GM19328 (cell line): ENCODE data around the gene SRGAP2C.
"Not testable (repeated sequence)": the region's sequence is repeated elsewhere in the genome, so short reads cannot be mapped to it uniquely, and the experiment has no call there.

Experiments
- ATAC-seq: cut with Tn5 transposase; IDR thresholded peaks from one replicate; pipeline ENCODE4 v1.9.1; 2021; ENCODE audit warnings: mild to moderate bottlenecking, moderate library complexity; ENCODE audit not compliant: unreplicated experiment

Gene SRGAP2C

DNA sequence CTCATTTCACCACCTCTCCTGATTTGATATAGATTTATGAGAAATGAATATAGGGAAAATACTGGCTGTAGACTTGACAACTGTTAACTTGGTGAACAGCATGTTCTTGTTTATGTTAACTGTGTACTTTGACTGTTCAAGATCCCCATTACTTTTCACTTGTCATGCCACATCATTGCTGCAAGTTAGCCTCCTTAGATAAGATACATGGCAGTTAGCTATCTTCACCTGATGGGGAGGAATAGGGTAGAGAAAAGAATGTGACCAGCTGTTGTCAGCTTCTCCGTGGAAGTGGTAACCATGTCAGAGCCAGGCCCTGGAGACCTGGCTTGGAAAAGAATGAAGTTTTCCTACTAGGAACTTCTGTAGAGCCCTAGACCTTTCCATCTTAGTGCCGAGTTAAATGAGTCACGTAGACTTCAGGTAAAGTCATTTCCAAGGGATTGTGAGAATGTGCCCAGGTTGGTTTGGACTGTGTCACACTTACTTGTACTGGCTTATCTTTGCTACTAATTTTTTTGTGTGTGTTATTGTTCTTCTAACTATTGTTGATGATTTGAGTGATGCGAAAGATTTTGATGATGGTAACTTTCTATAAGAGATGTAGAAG, 41.6 kb downstream of the SRGAP2C start:
- not testable (repeated sequence) for ATAC-seq

DNA sequence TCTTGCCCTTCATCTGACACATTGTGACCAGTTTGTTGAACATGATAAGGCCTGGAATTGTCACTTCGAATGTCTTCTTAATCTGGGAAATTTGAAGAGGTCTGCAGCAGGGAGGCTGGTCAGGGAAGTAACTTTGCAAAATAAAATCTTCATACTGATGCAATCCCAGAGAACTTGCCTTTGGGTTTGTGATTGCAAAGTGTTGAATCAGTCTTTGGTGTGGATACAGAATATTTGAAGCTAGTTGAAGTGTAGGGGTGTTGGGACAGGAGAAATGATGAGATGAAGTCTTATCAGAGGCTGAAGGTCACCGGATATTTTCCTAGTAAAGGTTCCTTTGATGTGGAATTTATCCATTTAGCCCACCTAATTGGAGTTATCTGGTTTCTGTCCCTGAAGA, 42.1 kb downstream of the SRGAP2C start:
- ATAC-seq = not testable (repeated sequence)

DNA sequence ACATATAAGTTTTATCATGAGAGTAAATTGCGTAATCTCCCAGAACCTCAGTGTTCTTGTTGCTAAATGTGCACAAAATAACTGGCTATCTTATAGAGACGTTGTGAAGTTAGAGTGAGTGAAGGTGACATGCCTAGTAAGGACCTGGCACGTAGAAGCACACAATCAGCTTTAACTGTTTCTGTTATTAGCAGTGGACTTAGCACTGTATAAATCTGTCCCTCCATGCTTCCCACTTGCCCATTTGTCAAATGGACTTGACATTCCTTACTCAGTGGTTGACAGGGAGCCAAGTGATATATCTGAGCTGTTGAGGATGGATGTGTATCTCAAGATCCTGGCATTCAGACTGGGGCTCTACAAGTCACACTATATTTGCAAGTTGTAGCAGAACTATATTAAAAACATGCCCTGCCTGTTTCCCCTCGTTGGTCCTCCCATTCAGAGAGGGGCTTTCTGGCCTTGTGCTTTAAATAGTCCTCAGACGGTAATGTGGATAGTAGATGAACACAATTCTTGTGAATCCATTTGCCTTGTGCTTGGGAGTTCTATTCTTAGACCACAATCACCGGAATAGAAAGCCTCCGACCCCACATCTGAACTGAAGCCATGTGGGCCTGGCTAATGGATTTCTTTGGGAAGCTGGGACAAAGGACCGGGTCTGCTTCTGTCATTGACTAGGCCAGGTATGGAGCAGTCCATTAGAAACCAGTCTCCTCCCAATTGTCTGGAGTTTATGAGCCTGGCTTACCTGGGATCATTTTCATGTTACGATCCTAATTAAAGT, 43.0 kb downstream of the SRGAP2C start:
- not testable (repeated sequence) for ATAC-seq

DNA sequence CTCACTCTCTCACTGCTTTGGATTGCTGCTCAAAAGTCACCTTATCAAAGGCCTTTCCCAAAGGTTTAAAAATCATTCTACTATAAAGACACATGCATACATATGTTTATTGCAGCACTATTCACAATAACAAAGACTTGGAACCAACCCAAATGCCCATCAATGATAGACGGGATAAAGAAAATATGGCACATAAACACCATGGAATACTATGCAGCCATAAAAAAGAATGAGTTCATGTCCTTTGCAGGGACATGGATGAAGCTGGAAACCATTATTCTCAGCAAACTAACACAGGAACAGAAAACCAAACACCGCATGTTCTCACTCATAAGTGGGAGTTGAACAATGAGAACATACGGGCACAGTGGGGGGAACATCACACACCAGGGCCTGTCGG, 45.9 kb downstream of the SRGAP2C start:
- ATAC-seq = not testable (repeated sequence)

DNA sequence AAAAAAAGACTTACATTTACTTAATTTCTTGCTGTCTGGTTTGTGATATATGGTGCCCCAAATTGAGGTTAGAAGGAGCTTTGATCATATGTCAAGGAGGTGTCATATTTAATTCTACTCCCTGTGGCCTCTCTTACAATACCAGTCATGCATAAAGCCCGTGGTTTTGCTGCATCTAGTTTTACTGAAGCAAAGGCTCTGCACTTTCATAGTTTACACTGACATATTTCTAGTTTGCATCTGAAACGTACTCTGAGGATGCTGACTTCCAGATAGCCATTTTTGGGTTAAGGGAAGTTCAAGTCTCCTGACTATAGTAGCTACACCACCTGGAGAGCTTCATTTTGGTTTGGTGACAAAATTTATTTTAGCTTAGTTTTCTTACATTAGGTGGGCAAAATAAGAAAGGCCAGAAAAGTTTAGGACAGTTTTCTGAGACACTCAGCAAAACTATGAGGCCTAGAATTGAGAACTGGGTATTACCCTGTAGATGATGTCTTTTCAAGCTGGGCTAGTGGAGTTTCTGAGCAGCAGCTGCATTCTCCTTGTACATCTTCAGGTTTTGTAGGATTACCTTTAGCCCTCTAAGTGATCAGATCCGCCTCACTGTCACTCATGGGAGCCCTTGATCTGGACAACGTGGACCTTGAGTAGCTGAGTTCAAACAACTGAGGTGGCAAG, 47.8 kb downstream of the SRGAP2C start:
- not testable (repeated sequence) for ATAC-seq

DNA sequence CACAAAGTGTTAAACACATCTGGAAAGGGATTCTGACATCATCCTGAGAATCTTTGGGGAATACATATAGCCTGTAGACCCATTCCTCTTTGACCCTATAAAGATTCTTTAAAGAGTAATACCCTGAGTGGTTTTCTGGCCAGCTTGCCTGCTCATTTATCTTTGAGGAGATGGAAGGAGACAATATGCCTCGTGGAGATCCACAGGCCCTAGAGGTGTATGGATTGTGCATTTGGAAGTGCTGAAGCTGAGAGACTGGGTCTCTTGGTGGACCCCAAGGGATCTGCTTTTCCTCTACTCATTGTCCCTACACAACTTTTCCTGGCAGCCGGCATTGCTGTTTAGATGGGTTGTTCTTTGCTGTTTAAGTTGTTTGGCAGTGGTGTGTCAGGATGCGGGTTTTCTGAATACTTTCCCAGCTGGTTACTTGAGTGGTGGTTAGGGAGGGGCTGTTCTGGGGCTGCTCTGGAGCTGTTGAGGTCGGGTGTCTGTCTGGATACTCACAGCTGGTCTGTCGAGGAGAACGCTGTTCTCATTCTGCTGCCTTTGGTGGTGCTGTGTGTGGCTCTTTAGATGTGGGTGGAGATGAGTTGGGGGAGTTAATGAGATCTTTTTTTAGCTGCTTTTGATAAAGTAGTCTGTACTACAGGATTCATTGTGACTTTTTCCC, 49.5 kb downstream of the SRGAP2C start:
- not testable (repeated sequence) for ATAC-seq

DNA sequence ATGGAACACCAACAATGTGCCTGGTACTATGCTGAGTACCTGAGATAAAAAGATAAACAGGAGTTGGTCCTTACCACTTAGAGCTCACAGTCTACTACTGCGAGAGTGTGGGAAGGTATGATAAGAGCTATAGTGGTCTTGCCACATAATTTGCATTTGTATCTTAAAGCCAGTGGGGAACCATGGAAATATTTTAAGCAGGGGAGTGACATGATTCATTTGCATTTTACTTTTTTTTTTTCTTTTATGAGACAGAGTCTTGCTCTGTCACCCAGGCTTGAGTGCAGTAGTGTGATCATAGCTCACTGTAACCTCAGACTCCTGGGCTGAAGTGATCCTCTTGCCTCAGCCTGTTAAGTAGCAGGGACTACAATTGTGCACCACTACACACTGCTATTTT, 53.6 kb downstream of the SRGAP2C start:
- ATAC-seq = peak; percentile 95

DNA sequence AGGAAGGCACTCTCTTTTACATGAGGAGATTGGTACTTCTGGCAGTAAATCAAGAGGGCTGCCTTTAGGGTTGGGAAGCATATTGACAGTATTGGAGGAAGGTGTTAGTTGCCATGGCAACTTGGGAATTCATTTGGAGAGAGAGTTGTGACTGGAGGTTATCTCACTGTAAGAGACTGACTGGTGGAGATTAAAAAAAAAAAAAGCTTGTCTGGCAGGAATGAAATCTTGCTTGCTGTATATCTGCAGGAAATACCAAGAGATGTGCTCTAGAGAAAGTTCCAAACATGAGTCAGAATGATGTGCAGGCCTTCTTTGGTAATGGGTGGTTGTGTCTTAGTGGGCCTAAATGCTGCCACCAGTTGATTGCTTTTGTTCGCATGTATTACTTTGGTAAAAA, 59.1 kb downstream of the SRGAP2C start:
- ATAC-seq = not testable (repeated sequence)

DNA sequence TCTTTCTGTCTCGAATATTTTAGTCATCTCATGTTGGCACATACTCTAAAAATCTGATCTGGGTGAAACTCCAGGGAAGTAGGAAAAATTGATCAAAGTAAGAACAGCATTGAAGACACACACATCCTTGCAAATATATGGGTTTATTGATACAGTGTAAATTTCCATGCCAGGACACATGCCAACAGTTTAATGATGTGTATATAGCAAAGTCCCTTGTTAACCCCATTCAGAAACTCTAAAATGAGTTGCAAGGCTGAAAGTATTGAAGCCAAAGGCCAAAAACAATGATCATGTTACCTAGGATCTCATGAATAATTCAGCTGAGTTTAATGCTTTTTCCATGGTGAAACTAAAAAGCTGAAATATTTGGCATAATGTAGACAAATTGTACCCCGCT, 61.6 kb downstream of the SRGAP2C start:
- not testable (repeated sequence) for ATAC-seq

DNA sequence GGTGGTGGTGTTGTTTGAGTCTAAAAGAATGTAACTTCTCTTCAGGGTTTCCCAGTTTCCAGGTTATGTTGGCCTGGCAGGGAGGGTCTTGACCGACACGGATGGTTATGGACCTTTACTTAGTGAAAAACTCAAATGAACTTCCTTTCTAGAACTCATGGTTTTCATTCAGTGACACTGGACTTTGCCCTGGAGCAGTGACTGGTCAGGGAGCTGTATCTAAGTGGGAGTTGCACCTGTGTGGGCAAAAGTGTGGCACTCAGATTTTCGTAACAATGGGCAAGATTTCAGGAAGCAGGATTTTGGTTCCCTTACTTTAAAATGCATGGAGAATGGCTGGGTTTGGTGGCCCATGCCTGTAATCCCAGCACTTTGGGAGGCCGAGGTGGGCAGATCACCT, 67.9 kb downstream of the SRGAP2C start:
- ATAC-seq = not testable (repeated sequence)

DNA sequence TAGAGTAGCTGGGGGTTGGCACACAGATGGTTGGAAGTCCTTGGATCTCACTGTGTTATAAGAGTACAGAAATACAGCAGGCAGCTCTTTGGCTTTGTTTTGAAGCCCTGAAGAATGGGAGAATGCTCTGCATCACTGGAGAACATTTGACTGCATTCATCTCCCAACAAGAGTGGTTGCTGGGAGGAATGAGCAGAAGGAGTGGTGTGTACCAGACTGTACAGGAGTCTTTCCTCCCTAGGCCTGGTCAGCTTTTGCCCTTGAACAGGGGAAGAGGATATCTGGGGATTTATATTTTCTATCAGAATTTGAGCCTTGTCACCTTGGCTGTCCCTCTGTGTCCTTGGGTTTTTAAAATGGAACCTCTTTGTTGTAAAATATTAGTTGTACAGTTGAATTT, 69.8 kb downstream of the SRGAP2C start:
- not testable (repeated sequence) for ATAC-seq

DNA sequence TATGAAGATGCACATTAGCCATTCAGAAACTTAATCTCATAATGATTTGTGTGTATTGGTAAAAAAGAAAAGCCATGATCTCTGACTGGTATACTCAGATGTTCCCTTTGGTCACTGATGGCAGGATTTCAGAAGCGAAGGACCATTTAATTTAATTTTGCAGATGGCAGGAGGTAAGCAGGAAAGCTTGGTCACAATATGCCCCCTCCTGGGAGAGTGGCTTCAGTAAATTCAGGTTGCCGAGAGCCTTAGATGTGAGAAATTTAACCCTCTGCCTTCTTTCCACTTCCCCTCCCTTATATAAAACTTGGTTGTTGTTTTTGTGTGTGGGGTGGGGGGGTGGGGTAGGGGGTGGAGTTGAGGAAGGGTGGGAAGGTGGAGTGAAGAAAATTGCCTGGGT, 72.9 kb downstream of the SRGAP2C start:
- not testable (repeated sequence) for ATAC-seq

DNA sequence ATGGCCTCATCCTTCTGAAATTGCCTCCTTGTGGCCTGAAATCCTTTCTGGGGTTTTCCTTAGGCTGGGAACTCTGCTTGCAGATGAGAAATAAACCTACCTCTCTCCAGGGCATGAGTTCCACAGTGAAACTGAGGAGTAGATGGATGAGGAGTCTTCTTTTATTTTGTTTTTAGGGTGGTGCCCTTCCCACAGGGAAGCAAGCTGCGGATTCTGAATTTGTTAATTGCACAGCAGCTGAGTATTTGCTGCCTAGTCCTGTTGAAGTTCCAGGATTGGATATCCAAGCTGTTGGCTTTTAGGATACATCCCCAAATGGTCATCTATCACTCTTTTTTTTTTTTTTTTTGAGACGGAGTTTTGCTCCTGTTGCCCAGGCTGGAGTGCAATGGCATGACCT, 73.4 kb downstream of the SRGAP2C start:
- ATAC-seq = not testable (repeated sequence)

DNA sequence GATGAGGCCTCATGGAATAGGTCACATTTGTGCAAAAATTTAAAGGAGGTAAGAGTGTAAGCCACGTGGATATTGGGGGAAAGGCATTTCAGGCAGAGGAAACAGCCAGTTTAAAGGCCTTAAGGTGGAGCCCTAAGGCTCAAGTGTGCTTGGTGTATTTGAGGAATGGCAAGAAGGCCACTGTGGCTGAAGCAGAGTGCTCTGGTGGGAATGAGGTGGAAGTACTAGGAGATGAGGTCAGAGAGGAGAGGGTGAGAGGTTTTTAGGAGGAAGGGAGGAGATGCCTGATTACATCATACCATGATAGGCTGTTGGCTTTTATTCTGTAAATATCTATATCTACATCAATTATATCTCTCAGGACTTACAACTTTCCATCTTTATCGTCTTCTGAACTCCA, 75.4 kb downstream of the SRGAP2C start:
- not testable (repeated sequence) for ATAC-seq

DNA sequence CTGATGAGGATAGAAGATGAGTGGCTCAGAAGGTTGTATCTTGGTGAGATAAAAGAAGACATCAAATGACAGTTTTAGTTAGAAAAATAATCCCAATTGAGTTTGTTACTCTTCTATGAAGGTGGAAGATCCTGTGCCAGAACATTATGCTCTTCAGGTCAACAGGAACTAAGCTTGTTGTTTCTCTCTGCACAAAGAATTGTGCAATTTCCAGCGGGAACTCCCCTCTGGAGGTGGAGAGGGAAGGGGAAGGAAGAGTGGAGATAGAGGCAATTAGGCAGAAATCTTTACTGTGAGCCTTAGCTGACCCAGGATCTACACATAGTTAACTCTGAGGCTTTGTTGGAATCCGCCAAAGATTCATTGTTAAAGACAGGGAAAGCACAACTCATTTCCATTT, 77.4 kb downstream of the SRGAP2C start:
- not testable (repeated sequence) for ATAC-seq

DNA sequence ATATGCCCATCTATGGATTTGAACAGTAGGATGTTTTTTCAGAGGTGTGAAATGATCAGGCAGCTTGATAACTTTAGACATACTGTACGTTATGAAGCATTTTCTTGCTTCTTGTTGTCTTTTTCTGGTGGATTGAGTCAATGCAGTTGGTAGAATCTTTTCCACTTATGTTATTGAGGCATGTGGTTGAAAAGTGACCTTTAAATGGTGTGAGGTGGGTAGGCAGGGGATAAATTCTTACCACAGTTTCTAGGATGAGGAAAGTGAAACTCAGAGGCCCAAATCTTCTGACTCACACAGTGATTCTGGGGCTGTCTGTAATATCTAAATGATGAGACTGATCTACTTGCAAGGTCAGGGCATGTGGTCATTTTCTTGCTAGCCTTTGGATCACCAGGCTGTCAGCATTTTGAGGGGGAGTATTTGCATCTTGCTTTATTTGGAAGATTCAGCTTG, 79.0 kb downstream of the SRGAP2C start:
- peak; percentile 48 for ATAC-seq

DNA sequence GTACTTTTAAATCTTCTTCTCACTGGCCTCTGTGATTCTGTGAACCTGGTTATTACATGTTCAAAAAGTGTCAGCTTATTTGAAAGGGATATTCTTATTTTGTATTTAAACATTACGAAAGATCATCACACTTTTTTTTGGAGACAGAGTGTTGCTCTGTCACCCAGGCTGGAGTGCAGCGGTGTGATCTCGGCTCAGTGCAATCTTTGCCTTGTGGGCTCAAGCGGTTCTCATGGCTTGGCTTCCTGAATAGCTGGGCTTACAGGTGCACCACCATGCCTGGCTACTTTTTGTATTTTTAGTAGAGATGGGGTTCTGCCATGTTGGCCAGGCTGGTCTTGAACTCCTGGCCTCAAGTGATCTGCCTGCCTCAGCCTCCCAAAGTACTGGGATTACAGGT, 82.3 kb downstream of the SRGAP2C start:
- not testable (repeated sequence) for ATAC-seq

DNA sequence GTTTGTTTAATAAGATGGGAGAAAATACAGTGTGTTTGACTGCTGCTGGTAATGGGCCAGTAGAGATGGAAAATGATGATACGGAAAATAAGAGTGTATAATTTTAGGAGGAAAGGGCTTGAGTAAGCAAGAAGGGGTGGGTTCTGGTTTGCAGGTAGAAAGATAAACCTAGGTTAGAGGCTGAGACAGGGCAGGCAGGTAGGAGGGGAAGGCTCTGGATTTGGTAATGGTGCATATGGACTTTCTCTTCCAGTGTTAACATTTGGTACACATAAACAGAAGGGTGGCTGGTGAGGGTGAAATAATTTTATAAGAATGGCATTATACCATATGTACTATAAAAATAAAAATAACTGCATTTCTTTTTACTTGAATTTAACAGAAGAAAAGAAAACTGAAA, 84.5 kb downstream of the SRGAP2C start:
- ATAC-seq = not testable (repeated sequence)

DNA sequence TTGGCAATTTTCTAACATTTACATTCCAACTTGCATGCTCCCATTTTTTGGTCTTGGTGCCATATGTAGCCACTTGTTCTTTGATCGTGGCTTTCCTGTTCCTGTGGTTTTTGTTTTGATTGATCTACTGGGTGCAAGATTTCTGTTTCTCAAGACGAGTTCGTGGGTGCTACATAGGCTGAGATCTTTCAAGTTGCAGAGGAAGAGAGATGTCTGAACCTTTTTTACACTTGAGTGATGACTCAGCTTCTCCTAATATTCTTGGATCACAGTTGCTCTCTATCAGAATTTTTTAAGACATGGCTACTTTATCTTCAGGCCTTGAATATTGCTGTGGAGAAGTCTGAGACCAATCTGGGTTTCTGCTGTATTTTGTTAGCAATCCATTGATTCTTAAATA, 85.2 kb downstream of the SRGAP2C start:
- ATAC-seq = not testable (repeated sequence)

DNA sequence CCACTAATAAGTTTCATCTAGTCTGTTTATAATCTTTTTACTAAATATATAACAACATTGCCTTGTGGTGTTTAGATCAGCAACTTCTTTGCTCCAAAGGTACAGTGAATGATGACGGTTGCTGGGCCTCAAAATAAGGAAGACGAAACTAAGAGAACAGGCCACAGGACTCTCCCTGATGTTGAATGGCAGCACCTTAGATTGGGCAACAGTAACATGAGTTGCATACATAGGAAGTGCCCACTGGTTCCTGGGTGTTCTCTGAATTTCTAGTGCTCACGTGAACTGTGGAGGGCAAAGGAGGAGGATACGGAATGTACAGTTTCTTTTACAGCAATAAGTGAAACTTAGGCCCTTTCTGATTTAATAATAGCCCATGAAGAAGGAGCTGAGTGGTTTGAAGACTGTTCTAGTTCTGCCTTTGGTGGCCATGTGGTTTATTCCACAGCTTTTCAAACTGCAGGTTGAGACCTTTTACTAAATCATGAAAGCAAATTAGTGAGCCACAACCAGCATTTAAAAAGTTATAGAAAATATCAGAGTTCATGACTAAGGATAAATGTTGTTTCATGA, 86.5 kb downstream of the SRGAP2C start:
- peak; percentile 48 for ATAC-seq

DNA sequence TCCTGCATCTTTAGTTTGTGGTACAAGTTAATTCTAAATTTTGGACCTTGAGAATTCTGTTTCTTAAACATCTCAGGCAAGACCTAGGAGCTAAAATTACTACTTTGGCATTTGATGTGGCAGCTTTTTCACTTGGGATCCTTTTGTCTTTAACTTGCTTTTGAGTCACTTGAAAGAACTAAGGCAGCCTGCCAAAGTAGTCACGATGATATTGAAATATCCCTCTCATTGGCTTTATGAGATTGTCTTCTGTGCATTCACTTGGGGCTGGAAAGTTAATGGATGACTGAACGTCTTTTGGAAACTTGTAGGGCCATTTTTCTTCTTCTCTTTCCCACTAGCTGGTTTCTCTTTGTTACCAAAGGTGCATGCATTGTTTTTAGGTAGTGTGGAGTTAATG, 90.7 kb downstream of the SRGAP2C start:
- ATAC-seq = not testable (repeated sequence)
